GM18907 (cell line): ENCODE measurements around the gene RCAN2.

ENCODE experiments used
- ATAC-seq: cut with Tn5 transposase; IDR thresholded peaks from one replicate; pipeline ENCODE4 v1.9.1; 2021; ENCODE audit warnings: mild to moderate bottlenecking, moderate library complexity; ENCODE audit not compliant: unreplicated experiment

The RCAN2 gene

DNA sequence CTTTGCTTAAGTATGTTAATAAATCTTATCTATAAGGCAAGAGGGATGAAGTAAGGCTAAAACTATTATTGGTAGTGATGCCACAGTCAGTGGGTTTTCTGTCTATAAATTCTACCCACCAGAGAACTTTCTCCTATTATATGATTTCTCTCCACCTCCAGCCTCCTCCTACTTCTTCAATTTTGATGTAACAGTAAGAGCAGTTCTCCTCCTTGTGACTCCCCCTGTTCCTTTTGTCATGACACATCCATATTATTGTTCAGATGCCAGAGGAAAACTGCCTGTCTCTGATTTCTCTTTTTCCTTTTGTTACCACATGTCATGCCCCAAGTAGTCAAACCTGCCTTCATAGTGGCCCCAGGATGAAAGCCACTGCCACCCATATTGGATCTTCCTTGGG is 9.1 kb upstream of the RCAN2 start:
- no peak for ATAC-seq

GRCh38 chr6:46491628-46492547 is 639 bp upstream of the RCAN2 start:
- ATAC-seq: peak; percentile 60

- ATAC-seq: no peak
Observed at GRCh38 chr6:46490425-46491200, 636 bp downstream of the RCAN2 start.

DNA sequence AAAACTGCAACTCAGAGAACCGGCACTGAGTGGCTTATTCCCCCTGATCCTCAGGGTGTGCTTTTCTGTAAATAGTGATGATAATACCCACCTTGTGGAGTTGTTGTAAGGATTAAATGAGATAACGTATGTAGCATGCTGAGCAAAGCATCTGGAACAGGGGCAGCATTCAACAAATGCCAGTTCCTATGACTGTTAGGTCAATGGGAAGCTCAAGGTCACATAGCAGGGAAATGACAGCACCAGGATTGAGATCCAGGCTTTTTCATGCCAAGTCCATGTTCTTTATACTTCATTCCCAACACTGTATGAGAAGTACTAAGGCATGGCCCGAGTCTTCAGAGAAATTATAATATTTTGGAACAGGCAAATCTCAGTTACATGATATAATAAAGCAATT is 5.1 kb downstream of the RCAN2 start:
- ATAC-seq: no peak

- ATAC-seq: no peak
Observed at GRCh38 chr6:46484081-46484820, 7.0 kb downstream of the RCAN2 start.

DNA sequence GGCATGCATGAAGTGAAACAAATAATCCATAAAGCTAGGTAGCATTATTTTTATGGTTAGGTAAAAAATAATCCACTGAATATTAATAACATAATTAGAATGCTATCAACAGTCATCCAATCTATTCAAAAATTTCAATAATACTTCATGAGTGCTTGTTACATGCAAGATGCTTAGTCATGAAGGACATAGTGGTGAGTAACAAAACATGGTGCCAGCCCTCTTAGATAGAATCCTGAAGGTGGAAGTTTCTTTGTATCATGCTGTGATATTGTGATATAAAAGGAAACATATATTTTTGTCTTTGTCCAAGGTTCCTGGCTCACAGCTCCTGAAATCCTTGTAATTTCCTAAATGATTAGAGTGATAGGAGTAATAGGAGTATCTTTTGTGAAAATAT is 14.9 kb downstream of the RCAN2 start:
- ATAC-seq: no peak

- ATAC-seq: no peak
Observed at GRCh38 chr6:46473881-46474280, 17.4 kb downstream of the RCAN2 start.

DNA sequence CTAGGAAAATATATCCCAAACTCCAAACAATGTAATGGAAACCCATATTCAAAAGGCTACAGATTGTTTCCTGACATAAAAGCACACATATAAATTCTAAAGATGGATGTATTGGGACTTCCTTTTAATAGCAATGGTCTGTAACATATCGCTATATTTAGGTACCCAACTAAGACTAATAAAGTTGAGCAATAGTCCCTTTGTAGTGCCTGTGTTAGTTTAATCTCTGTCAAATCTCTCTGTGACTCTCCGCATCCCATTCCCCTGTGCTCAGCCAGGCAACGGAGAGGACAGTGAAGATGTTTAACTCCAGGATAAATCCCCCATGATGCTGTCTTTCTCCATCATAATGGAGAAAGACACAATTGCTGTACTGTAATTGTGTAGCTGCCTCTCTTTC is 19.0 kb downstream of the RCAN2 start:
- no peak for ATAC-seq

DNA sequence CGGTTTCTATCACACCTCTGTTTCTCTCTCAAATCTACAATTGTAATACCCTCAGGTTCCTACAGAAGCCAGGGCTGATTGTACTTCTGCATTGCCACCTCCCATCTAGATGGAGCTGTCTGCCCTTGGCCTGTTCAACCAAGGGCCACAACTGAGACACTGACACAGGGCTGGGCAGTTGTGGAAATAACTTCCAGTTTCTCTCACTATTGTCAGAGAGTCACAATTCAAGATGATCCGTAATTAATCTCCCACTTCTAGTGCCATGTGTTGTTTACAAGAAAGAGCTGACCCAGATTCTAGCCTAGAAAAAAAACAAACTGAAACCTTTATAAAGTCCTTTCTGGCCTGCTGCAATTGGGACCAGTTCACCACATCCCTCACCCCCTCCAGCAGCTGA is 22.2 kb downstream of the RCAN2 start:
- no peak for ATAC-seq

- no peak for ATAC-seq
Observed at GRCh38 chr6:46468403-46469010, 22.7 kb downstream of the RCAN2 start.

- ATAC-seq: no peak
Observed at GRCh38 chr6:46466570-46466969, 24.7 kb downstream of the RCAN2 start.

- ATAC-seq: no peak
Observed at GRCh38 chr6:46465294-46466165, 25.7 kb downstream of the RCAN2 start.

DNA sequence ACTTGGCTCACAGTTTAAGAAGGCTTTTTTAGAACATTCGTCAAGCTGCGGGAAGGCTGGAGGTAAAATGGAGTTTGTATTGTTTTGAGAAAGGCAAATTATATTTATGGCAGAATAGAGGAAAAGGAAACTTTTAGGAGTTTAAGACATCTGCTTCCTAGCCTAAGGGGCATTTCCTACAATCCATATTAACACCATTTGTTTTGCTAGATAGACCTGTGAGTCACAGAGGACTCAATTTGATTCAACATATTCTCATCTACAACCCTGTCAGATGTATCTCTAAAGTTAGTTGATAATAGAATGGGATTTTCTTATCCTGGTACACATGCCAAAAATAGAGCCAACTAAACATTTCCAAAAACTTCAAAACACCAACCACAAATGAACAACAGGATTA is 35.0 kb downstream of the RCAN2 start:
- ATAC-seq: no peak

DNA sequence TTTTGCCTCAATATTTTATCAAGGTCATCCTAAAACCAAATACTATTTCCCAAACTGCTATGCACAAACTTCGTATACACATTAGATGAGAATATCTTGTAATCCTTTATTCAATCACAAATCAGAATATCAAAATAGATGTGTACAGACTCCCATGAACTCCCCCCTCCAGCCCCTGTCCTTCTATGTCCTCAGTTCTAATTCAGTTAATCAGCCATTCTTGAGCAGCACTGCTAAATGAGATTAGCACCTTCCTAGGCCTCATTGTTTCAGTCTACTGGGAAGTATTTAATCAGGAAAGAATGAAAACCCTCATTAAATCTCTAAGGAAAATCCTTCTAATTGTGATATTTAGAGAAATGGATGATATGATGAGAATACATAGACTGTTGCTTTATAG is 36.6 kb downstream of the RCAN2 start:
- no peak for ATAC-seq

- ATAC-seq: no peak
Observed at GRCh38 chr6:46453741-46454316, 37.4 kb downstream of the RCAN2 start.

DNA sequence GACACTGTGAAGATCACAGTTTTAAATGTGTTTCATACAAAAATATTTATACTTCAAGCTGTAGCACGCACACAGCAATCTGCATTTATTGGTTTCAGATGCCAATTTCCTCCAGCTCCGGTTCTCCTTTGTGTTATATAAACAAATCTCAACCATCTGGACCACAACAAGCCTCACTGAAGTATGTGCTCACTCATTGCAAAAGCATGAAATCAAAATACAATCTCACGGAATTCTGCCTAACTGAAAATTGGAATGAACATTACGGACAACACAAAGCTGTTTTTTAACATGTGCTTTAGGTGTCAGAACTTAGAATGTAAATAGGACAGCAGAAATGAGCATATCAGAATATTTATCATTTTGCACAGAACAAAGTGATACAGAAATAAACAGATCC is 38.0 kb downstream of the RCAN2 start:
- ATAC-seq: no peak

GRCh38 chr6:46452312-46452917 is 38.8 kb downstream of the RCAN2 start:
- ATAC-seq: no peak

DNA sequence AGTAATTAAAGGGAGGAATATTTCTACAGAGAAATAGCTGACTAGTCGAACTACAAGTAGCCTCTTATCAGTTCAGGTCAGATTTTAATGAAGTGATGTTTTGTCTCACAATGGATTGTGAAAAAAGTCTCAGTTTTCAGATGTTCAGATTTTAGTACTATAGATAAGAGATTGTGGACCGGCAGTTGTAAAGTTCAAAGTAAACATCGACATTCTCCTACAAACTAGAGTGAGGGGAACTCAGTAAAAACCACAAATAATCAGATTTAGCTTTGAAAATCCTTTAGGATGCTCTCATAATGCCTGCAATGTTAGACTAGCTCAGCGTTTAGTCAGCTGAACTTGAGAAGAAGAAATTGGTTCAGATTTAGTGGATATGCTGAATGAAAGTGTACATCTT is 39.9 kb downstream of the RCAN2 start:
- no peak for ATAC-seq

DNA sequence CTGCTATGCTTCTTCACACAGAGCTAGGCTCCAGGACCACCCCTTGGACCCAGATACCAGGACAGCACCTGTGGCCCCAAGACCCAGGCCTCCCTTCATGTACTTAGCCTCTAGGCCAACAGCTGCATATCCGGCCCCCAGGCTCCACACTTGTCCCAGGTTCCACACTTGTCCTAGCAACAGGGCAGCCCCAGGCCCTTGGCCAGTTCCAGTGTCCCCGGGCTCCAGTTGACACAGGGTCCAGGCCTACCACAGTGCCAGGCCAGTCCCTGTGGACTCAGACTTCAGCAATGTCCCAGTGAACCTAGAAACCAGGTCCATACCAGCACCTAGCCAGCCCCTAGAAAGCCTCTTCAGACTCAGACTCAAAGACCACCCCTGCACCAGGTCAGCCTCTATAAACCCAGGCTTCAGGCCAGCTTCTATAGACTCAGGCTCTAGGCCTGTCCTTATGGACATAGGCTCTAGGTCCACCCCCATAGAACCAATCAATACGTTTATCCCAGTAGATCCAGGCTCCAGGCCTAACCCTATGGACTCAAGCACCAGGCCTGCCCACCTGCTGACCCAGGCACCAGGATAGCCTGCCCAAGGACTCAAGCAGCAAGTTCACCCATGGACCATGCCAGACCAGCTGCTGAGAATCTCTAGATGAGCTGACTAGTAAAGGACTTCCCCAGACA is 46.3 kb downstream of the RCAN2 start:
- ATAC-seq: no peak
